Stimulated activated CD8-positive, alpha-beta memory T cell treated with anti-CD3 and anti-CD28 coated beads, Interleukin-4, amount 100 ng/mL, for 48 hours (primary cell): ENCODE measurements around the gene RFPL3.
"Not testable (repeated sequence)": the region's sequence is repeated elsewhere in the genome, so short reads cannot be mapped to it uniquely, and the experiment has no call there.

Source experiments
- DNase-seq: peaks from one replicate; pipeline ENCODE4 v3.0.0-alpha.2; 2020

The RFPL3 gene

GRCh38 chr22:32354360-32355351 lies 3.0 kb upstream of the RFPL3 start:
- no peak for DNase-seq

GRCh38 chr22:32355760-32356159 lies 1.9 kb upstream of the RFPL3 start:
- no peak for DNase-seq

DNA sequence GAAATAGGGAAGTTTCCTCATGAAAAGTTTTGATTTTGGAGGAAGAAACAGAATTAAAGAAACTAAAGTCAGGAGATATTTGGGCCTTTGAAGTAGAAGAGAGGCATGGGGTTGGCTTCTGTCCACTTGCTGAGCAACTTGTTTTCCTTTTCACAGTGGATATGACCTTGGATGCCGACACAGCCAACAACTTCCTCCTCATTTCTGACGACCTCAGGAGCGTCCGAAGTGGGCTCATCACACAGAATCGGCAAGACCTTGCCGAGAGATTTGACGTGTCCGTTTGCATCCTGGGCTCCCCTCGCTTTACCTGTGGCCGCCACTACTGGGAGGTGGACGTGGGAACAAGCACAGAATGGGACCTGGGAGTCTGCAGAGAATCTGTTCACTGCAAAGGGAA lies 2.4 kb downstream of the RFPL3 start:
- not testable (repeated sequence) for DNase-seq

GRCh38 chr22:32361257-32361656 lies 3.6 kb downstream of the RFPL3 start:
- DNase-seq: no peak

DNA sequence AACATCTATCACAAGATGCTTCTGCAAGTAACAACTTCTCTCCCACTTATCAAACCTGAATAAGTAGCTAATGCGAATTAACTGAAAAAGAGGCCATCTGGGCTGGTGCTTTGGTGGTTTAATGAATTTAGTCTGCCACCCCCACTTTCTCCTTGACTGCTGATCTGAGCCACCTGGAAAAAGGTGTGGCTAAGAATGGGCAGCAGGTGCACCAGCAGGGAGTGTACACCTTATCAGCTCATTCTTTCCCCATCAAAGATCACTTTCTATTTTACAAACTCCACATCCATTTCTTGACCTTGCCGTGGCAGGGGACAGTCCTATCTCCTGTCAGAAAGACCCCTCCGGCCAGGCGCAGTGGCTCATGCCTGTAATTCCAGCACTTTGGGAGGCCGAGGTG lies 6.5 kb downstream of the RFPL3 start:
- DNase-seq: no peak

- DNase-seq: no peak
Measured at GRCh38 chr22:32375678-32376450, 18.2 kb downstream of the RFPL3 start.

- no peak for DNase-seq
Measured at GRCh38 chr22:32376681-32377080, 19.0 kb downstream of the RFPL3 start.

- peak; percentile 33 for DNase-seq
Measured at GRCh38 chr22:32378707-32379272, 21.1 kb downstream of the RFPL3 start.

- DNase-seq: no peak
Measured at GRCh38 chr22:32380991-32381390, 23.3 kb downstream of the RFPL3 start.

DNA sequence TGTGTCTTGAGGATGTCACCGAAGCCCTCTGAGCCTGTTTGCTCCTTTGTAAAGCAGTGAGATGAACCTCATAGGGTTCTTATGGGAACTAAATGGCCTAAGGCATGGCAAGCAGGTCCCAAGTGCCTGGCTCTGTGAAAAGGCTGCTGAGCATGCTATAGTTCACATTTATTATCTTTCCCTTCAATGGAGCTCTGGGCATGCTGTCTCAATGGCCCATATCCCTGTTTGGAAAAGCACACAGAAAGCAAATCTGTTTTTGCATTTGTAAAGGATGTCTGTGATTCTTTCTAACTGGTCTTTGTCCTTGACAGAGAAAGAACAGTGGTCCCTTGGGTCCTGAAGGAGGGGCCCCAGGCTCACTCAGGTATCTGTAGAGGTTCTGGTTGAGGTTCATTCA lies 28.0 kb downstream of the RFPL3 start:
- no peak for DNase-seq

GRCh38 chr22:32389685-32390084 lies 32.0 kb downstream of the RFPL3 start:
- DNase-seq: peak; percentile 42

- DNase-seq: no peak
Measured at GRCh38 chr22:32395107-32395506, 37.4 kb downstream of the RFPL3 start.

DNA sequence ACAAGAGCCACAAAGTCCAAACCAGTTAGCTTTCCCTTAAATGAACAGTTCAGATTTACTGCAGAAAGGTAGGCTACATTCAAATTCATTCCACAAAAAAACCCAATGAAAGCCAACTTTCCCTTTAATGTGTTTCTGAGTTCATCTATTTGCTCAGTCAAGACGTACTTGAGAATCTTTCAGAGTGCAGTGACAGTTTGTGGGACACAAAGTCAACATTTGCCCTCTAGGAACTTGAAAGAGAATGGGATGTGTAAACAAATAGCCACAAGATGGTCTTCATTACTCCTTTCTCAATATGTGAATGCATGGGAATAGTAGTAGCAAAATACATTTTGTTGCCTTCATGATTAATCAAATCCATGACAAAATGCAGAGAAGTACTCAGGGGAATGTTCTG lies 38.6 kb downstream of the RFPL3 start:
- DNase-seq: no peak

DNA sequence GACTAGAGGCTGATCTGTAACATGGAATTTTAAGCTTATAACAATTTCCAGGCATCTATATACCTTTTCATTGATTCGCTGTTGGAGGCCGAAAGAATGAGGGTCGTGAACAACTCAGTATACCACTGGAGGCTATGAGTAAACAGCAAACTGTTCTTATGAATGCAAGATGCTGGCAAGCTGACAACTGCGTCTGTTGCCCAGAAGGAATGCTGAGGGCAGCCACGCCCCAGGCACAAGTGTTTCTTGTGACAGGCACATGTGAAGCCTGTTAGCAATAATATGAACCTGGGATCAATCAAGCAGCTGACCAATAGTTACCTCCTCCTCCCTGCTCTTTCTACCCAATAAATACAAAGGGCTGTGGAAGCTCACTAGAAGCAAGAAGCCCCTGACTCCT lies 39.1 kb downstream of the RFPL3 start:
- no peak for DNase-seq

GRCh38 chr22:32401486-32401885 lies 43.8 kb downstream of the RFPL3 start:
- no peak for DNase-seq

DNA sequence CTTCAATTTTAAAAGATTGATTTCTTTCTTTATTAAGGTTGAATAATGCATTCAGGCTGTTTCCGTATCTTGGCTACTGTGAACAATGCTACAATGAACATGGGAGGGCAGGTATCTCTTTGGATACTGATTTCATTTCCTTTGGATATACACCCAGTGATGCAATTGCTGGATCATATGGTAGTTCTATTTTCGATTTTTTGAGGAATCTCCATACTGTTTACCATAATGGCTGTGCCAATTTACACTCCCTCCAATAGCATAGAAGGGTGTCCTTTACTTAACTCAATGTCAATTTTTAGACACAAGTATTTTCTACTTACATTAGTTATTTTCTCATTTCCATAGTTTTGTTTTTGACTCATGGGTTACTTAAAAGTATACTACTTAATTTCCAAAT lies 46.4 kb downstream of the RFPL3 start:
- no peak for DNase-seq

- DNase-seq: no peak
Measured at GRCh38 chr22:32407312-32407711, 49.6 kb downstream of the RFPL3 start.

DNA sequence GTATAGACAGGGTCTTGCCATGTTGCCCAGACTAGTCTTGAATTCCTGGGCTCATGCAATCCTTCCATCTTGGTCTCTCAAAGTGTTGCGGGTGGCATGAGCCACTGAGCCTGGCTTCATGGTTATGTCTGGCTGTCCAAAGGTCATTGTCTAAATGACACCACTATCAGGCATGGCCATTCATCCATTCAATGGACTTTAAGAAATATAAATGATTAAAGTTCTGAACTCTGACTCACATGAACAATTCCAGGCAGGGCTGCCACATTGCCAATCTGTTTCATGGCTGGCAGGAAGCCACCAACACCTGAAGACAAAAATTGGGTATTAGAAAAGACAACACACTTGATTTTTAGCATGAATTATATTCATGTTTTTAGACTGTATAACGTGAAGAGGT lies 50.3 kb downstream of the RFPL3 start:
- no peak for DNase-seq

GRCh38 chr22:32409977-32410376 lies 52.3 kb downstream of the RFPL3 start:
- no peak for DNase-seq

GRCh38 chr22:32410459-32410858 lies 52.8 kb downstream of the RFPL3 start:
- no peak for DNase-seq
